HG02870 (cell line): Measurements from ENCODE around the gene SDK1.

Experiments used
- ATAC-seq: cut with Tn5 transposase; IDR thresholded peaks from one replicate; pipeline ENCODE4 v1.9.1; 2021; ENCODE audit warnings: mild to moderate bottlenecking, moderate library complexity; ENCODE audit not compliant: unreplicated experiment

Gene SDK1

GRCh38 chr7:3778345-3778744, 477.3 kb downstream of the SDK1 start:
- no peak for ATAC-seq

- no peak for ATAC-seq
Measured at GRCh38 chr7:3780016-3780415, 479.0 kb downstream of the SDK1 start.

- ATAC-seq, result no peak
Measured at GRCh38 chr7:3780525-3780924, 479.5 kb downstream of the SDK1 start.

GRCh38 chr7:3781607-3782006, 480.6 kb downstream of the SDK1 start:
- ATAC-seq, result no peak

GRCh38 chr7:3787717-3788264, 486.7 kb downstream of the SDK1 start:
- ATAC-seq, result no peak

GRCh38 chr7:3790803-3791202, 489.8 kb downstream of the SDK1 start:
- no peak for ATAC-seq

- ATAC-seq, result no peak
Measured at GRCh38 chr7:3791327-3791726, 490.3 kb downstream of the SDK1 start.

GRCh38 chr7:3795141-3795540, 494.1 kb downstream of the SDK1 start:
- no peak for ATAC-seq

- ATAC-seq, result no peak
Measured at GRCh38 chr7:3795781-3796180, 494.7 kb downstream of the SDK1 start.

- ATAC-seq, result no peak
Measured at GRCh38 chr7:3805151-3805550, 504.1 kb downstream of the SDK1 start.

- ATAC-seq, result no peak
Measured at GRCh38 chr7:3806516-3806915, 505.5 kb downstream of the SDK1 start.

- ATAC-seq, result no peak
Measured at GRCh38 chr7:3807824-3808223, 506.8 kb downstream of the SDK1 start.

- no peak for ATAC-seq
Measured at GRCh38 chr7:3821488-3821887, 520.4 kb downstream of the SDK1 start.

- ATAC-seq, result no peak
Measured at GRCh38 chr7:3825491-3825890, 524.4 kb downstream of the SDK1 start.

GRCh38 chr7:3832199-3832598, 531.1 kb downstream of the SDK1 start:
- no peak for ATAC-seq

GRCh38 chr7:3835109-3835508, 534.1 kb downstream of the SDK1 start:
- no peak for ATAC-seq

- no peak for ATAC-seq
Measured at GRCh38 chr7:3836855-3837254, 535.8 kb downstream of the SDK1 start.

GRCh38 chr7:3844540-3845151, 543.6 kb downstream of the SDK1 start:
- ATAC-seq, result no peak

GRCh38 chr7:3846738-3847137, 545.7 kb downstream of the SDK1 start:
- ATAC-seq, result no peak

- no peak for ATAC-seq
Measured at GRCh38 chr7:3847336-3847735, 546.3 kb downstream of the SDK1 start.

GRCh38 chr7:3859431-3859830, 558.4 kb downstream of the SDK1 start:
- ATAC-seq, result no peak

- ATAC-seq, result no peak
Measured at GRCh38 chr7:3860932-3861331, 559.9 kb downstream of the SDK1 start.

- ATAC-seq, result no peak
Measured at GRCh38 chr7:3861386-3861785, 560.3 kb downstream of the SDK1 start.
